Measurements from ENCODE around the gene IMMP2L.

Gene IMMP2L

GRCh38 chr7:111388016-111388415 is 174.3 kb downstream of the IMMP2L start:
- no peak for DNase-seq

GRCh38 chr7:111384065-111384891 is 178.0 kb downstream of the IMMP2L start:
- no peak for DNase-seq

- DNase-seq: no peak
Measured at GRCh38 chr7:111383133-111383532, 179.2 kb downstream of the IMMP2L start.

- no peak for DNase-seq
Measured at GRCh38 chr7:111381590-111381989, 180.7 kb downstream of the IMMP2L start.

GRCh38 chr7:111380945-111381344 is 181.3 kb downstream of the IMMP2L start:
- no peak for DNase-seq

- no peak for DNase-seq
Measured at GRCh38 chr7:111374027-111374426, 188.3 kb downstream of the IMMP2L start.

GRCh38 chr7:111371437-111371836 is 190.9 kb downstream of the IMMP2L start:
- DNase-seq: no peak

GRCh38 chr7:111370002-111370401 is 192.3 kb downstream of the IMMP2L start:
- no peak for DNase-seq

GRCh38 chr7:111368381-111369065 is 193.8 kb downstream of the IMMP2L start:
- DNase-seq: no peak

- DNase-seq: no peak
Measured at GRCh38 chr7:111364413-111364812, 197.9 kb downstream of the IMMP2L start.

- DNase-seq: no peak
Measured at GRCh38 chr7:111363099-111363498, 199.2 kb downstream of the IMMP2L start.

- no peak for DNase-seq
Measured at GRCh38 chr7:111362506-111363054, 199.7 kb downstream of the IMMP2L start.

- DNase-seq: no peak
Measured at GRCh38 chr7:111358915-111359314, 203.4 kb downstream of the IMMP2L start.

GRCh38 chr7:111357691-111358090 is 204.6 kb downstream of the IMMP2L start:
- no peak for DNase-seq

GRCh38 chr7:111356941-111357340 is 205.4 kb downstream of the IMMP2L start:
- no peak for DNase-seq

GRCh38 chr7:111352319-111352718 is 210.0 kb downstream of the IMMP2L start:
- DNase-seq: no peak

- no peak for DNase-seq
Measured at GRCh38 chr7:111346219-111346618, 216.1 kb downstream of the IMMP2L start.

GRCh38 chr7:111343017-111343416 is 219.3 kb downstream of the IMMP2L start:
- no peak for DNase-seq

- no peak for DNase-seq
Measured at GRCh38 chr7:111339006-111339405, 223.3 kb downstream of the IMMP2L start.

- DNase-seq: no peak
Measured at GRCh38 chr7:111333010-111333409, 229.3 kb downstream of the IMMP2L start.

GRCh38 chr7:111330235-111330523 is 232.1 kb downstream of the IMMP2L start:
- no peak for DNase-seq

GRCh38 chr7:111329367-111330234 is 232.7 kb downstream of the IMMP2L start:
- no peak for DNase-seq

- no peak for DNase-seq
Measured at GRCh38 chr7:111328487-111328886, 233.8 kb downstream of the IMMP2L start.

All from KG1 (cell line).